Measurements from ENCODE around the gene IL10RB.

IL10RB gene

DNA sequence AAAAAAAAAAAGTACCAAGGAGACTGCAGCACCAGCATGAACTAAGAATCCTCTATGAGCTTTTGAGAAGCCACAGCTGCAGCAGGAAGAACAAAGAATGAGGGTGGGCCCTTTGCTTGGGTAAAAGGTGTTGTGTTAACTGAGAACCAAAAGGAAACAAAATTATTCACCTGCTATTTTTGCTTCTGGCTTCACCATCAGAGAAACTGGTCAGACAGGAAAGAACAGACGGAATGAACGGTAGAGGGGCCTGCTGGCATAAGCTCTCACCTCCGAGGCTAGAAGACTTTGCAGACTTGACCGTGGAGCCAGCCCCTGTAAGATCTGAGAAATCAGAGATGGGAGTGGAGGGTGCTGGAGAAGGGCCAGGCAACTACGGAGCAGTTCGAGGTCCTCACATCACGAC lies 27.6 kb downstream of the IL10RB start:
- Mint-ChIP-seq H3K27ac (peak overlapping the region; percentile 17), H3K4me1 (ENCODE audit: low read depth) (peaks cover 23% of the 10 kb centered on the region), H3K36me3 (ENCODE audit: low read depth) (peaks cover 35% of the 10 kb centered on the region), H3K27me3 (no peaks in the 10 kb centered on the region), H3K4me3 (no peak overlapping the region), H3K9me3 (no peaks in the 10 kb centered on the region)

GRCh38 chr21:33296156-33296555 lies 30.0 kb downstream of the IL10RB start:
- Mint-ChIP-seq H3K27me3 (no peaks in the 10 kb centered on the region), H3K36me3 (ENCODE audit: low read depth) (peaks cover 33% of the 10 kb centered on the region), H3K4me1 (ENCODE audit: low read depth) (peaks cover 45% of the 10 kb centered on the region), H3K27ac (no peak overlapping the region), H3K9me3 (no peaks in the 10 kb centered on the region), H3K4me3 (no peak overlapping the region)

- H3K4me3 Mint-ChIP-seq: peak overlapping the region; percentile 2
- H3K27me3 Mint-ChIP-seq: no peaks in the 10 kb centered on the region
- H3K36me3 Mint-ChIP-seq (ENCODE audit: low read depth): peaks cover 17% of the 10 kb centered on the region
- H3K27ac Mint-ChIP-seq: peak overlapping the region; percentile 83
- no peaks in the 10 kb centered on the region for H3K9me3 Mint-ChIP-seq
- H3K4me1 Mint-ChIP-seq (ENCODE audit: low read depth): peaks cover 43% of the 10 kb centered on the region
Measured at GRCh38 chr21:33299181-33299752, 33.1 kb downstream of the IL10RB start.

GRCh38 chr21:33300701-33301631 lies 34.8 kb downstream of the IL10RB start:
- no peaks in the 10 kb centered on the region for H3K9me3 Mint-ChIP-seq
- peaks cover 11% of the 10 kb centered on the region for H3K36me3 Mint-ChIP-seq (ENCODE audit: low read depth)
- no peaks in the 10 kb centered on the region for H3K27me3 Mint-ChIP-seq
- no peak overlapping the region for H3K4me3 Mint-ChIP-seq
- no peak overlapping the region for H3K27ac Mint-ChIP-seq
- H3K4me1 Mint-ChIP-seq (ENCODE audit: low read depth): peaks cover 50% of the 10 kb centered on the region

DNA sequence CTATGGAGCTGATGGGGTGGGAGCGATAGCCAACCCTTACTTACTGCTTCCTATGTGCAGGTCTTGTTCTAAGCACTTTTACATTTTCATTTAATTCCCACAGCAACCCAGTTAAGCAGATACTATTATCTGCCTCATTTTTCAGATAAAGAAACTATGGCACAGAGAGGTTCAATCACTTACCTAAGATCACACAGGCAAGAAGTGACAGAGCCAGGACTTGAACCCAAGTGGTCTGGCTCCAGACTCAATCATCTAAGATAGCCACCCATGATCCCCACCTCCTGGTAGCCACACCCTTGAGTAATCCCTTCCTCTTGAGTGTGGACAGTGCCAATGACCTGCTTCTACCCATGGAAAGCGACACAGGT lies 35.5 kb downstream of the IL10RB start:
- H3K27ac Mint-ChIP-seq: peak overlapping the region; percentile 6

GRCh38 chr21:33302055-33302454 lies 35.9 kb downstream of the IL10RB start:
- peaks cover 3% of the 10 kb centered on the region for H3K36me3 Mint-ChIP-seq (ENCODE audit: low read depth)
- no peak overlapping the region for H3K27ac Mint-ChIP-seq
- peaks cover 48% of the 10 kb centered on the region for H3K4me1 Mint-ChIP-seq (ENCODE audit: low read depth)
- no peak overlapping the region for H3K4me3 Mint-ChIP-seq
- H3K27me3 Mint-ChIP-seq: no peaks in the 10 kb centered on the region
- no peaks in the 10 kb centered on the region for H3K9me3 Mint-ChIP-seq

More for the DNA sequence above, 35.5 kb downstream of the IL10RB start:
- Mint-ChIP-seq H3K9me3 (no peaks in the 10 kb centered on the region), H3K4me1 (ENCODE audit: low read depth) (peaks cover 50% of the 10 kb centered on the region), H3K4me3 (no peak overlapping the region), H3K36me3 (ENCODE audit: low read depth) (peaks cover 4% of the 10 kb centered on the region), H3K27me3 (no peaks in the 10 kb centered on the region)

DNA sequence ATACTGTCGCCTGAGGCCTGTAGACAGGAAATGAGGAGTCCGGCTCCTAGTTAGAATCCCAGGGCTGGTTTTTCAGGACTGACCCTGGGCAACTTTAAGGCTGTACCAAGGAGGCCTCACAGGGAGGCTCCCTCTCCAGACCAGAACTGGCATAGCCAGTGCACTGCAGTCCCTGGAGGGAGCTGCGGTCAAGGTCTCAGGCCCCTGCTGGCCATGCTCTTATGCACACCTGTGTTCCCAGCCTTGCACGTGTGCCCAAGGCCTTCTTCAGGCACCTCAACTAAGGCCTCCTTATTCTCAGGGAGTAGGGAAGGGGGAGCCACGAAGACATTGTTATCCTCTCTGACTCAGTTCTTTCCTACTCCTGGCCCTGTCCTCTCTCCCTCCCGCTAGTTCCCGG lies 36.6 kb downstream of the IL10RB start:
- H3K9me3 Mint-ChIP-seq: no peaks in the 10 kb centered on the region

DNA sequence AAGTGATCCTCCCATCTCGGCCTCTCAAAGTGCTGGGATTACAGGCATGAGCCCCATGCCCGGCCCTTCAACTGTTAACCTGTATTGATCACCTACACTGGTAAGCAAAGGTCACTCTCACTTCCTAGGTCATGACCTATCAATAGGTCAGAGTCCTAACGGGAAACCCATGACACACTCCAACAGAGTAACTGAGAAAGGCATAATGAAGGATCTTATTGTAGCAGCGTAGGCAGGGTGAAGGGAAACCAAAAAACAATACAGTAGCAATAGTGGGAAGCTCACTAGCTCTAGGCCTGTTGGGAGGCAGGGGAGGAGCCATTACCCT lies 39.1 kb downstream of the IL10RB start:
- Mint-ChIP-seq H3K9me3 (no peaks in the 10 kb centered on the region), H3K27ac (no peak overlapping the region), H3K4me1 (ENCODE audit: low read depth) (peaks cover 28% of the 10 kb centered on the region)

More for the DNA sequence above, 36.6 kb downstream of the IL10RB start:
- Mint-ChIP-seq H3K27ac (no peak overlapping the region), H3K36me3 (ENCODE audit: low read depth) (no peaks in the 10 kb centered on the region), H3K4me1 (ENCODE audit: low read depth) (peaks cover 41% of the 10 kb centered on the region), H3K27me3 (no peaks in the 10 kb centered on the region), H3K4me3 (no peak overlapping the region)

GRCh38 chr21:33305938-33306337 lies 39.8 kb downstream of the IL10RB start:
- Mint-ChIP-seq H3K27me3 (no peaks in the 10 kb centered on the region), H3K36me3 (ENCODE audit: low read depth) (no peaks in the 10 kb centered on the region), H3K27ac (no peak overlapping the region), H3K4me3 (no peak overlapping the region), H3K9me3 (no peaks in the 10 kb centered on the region), H3K4me1 (ENCODE audit: low read depth) (peaks cover 22% of the 10 kb centered on the region)

More for the DNA sequence above, 39.1 kb downstream of the IL10RB start:
- Mint-ChIP-seq H3K27me3 (no peaks in the 10 kb centered on the region), H3K36me3 (ENCODE audit: low read depth) (no peaks in the 10 kb centered on the region), H3K4me3 (no peak overlapping the region)

GRCh38 chr21:33308586-33309490 lies 42.7 kb downstream of the IL10RB start:
- Mint-ChIP-seq H3K27ac (no peak overlapping the region), H3K4me3 (no peak overlapping the region), H3K4me1 (ENCODE audit: low read depth) (peaks cover 14% of the 10 kb centered on the region), H3K27me3 (no peaks in the 10 kb centered on the region), H3K36me3 (ENCODE audit: low read depth) (no peaks in the 10 kb centered on the region), H3K9me3 (no peaks in the 10 kb centered on the region)

DNA sequence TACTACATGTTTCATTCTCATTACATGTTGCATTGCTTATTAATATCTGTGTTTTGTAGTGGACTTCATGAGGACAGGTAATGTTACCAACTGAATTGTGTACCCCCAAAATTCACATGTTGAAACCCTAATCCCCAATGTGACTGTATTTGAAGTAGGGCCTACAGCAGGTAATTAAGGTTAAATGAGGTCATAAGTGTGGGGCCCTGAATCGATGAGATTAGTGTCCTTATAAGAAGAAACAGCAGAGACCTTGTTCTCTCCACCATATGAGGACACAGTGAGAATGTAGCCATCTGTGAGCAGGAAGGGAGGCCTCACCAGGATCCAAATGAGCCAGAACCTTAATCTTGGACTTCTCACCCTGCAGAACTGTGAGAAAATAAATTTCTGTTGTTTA lies 43.6 kb downstream of the IL10RB start:
- Mint-ChIP-seq H3K9me3 (no peaks in the 10 kb centered on the region), H3K4me1 (ENCODE audit: low read depth) (peaks cover 10% of the 10 kb centered on the region), H3K27me3 (no peaks in the 10 kb centered on the region), H3K27ac (no peak overlapping the region), H3K36me3 (ENCODE audit: low read depth) (no peaks in the 10 kb centered on the region), H3K4me3 (no peak overlapping the region)

DNA sequence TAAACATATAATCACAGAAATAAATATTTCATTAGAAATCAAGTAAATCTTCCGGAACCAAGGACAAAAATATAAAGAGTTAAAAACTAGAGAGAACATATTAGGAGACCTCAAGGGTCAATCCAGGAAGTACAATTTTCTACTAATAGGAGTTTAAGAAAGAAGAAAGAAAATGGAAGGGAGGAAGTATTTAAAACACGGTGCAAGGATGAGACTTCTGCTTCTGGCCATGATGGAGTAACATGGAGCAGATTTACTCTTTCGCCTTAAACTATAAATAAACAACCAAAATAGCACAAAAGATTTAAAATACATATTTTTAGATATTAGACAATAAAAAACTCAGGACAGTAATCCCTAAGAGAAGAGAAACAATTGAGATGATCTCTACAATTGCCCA lies 46.0 kb downstream of the IL10RB start:
- peaks cover 8% of the 10 kb centered on the region for H3K4me1 Mint-ChIP-seq (ENCODE audit: low read depth)
- no peak overlapping the region for H3K27ac Mint-ChIP-seq
- H3K27me3 Mint-ChIP-seq: no peaks in the 10 kb centered on the region
- no peaks in the 10 kb centered on the region for H3K36me3 Mint-ChIP-seq (ENCODE audit: low read depth)
- H3K4me3 Mint-ChIP-seq: no peak overlapping the region
- no peaks in the 10 kb centered on the region for H3K9me3 Mint-ChIP-seq

DNA sequence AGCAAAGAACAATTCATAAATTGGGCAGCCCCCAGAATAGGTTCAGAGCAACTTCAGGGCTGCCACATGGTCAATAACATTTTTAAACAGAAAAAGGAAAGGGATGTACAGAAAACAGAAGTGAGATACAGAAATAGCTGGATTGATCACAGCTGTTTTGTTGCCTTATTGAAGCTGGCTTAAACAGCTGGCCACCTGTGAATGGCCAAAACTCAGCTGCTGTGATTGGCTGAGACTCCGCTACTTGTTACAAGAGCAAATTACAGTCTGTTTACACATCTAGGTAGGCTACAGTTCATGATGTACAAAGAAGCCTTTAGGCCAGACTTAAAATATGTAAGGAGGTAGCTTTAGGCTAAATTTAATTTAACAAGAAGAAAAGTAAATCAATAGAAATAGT lies 47.0 kb downstream of the IL10RB start:
- no peaks in the 10 kb centered on the region for H3K36me3 Mint-ChIP-seq (ENCODE audit: low read depth)
- no peak overlapping the region for H3K27ac Mint-ChIP-seq
- H3K27me3 Mint-ChIP-seq: no peaks in the 10 kb centered on the region
- no peaks in the 10 kb centered on the region for H3K9me3 Mint-ChIP-seq
- H3K4me1 Mint-ChIP-seq (ENCODE audit: low read depth): peaks cover 8% of the 10 kb centered on the region
- no peak overlapping the region for H3K4me3 Mint-ChIP-seq

DNA sequence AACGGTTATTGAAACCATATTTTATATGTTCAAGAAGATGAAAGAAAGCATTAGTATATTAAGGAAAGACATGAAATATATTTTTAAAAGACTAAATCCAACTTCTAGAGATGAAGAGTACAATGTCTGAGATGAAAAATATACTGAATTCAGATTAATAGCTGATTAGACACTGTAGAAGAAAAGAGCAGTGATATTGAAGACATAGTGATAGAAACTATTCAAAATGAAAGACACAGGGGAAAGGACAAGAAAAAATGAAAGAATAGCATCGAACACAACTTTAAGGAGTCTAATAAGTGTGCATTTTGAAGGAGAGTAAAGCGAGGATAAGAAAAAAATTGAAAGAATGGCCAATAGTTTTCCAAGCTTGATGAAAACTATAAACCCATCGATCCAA lies 47.4 kb downstream of the IL10RB start:
- Mint-ChIP-seq H3K36me3 (ENCODE audit: low read depth) (no peaks in the 10 kb centered on the region), H3K9me3 (no peaks in the 10 kb centered on the region), H3K4me3 (no peak overlapping the region), H3K4me1 (ENCODE audit: low read depth) (peaks cover 6% of the 10 kb centered on the region), H3K27me3 (no peaks in the 10 kb centered on the region), H3K27ac (no peak overlapping the region)

DNA sequence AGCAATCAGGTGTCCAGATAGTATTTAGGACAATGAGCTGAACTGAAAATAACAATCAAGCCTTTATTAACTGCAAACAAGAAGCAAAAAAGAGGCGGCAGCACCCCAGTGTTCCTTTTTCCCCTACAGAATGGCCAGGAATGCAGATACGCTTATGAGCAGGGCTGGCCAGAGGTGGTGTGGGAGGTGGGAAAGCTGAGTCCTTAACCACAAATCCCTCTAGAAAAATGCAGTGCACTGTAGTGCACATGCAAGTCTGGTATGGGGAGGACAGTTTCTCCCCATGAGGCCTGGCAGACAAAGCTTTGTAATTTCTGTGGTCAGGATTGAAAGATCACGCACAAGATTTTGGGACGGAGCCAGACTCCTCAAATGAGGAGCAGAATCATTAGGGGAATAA lies 47.9 kb downstream of the IL10RB start:
- Mint-ChIP-seq H3K9me3 (no peaks in the 10 kb centered on the region), H3K4me1 (ENCODE audit: low read depth) (peaks cover under 1% of the 10 kb centered on the region), H3K27ac (no peak overlapping the region), H3K27me3 (no peaks in the 10 kb centered on the region), H3K36me3 (ENCODE audit: low read depth) (no peaks in the 10 kb centered on the region), H3K4me3 (no peak overlapping the region)
